Smooth muscle cell of the brain vasculature (primary cell): ENCODE results near the gene MRPS10.
"Not testable (repeated sequence)": the region's sequence is repeated elsewhere in the genome, so short reads cannot be mapped to it uniquely, and the experiment has no call there.

Source experiments
- DNase-seq: peaks from one replicate; pipeline ENCODE4 v3.0.0-alpha.2; 2012; ENCODE audit warnings: low read depth, low spot score

MRPS10 gene

DNA sequence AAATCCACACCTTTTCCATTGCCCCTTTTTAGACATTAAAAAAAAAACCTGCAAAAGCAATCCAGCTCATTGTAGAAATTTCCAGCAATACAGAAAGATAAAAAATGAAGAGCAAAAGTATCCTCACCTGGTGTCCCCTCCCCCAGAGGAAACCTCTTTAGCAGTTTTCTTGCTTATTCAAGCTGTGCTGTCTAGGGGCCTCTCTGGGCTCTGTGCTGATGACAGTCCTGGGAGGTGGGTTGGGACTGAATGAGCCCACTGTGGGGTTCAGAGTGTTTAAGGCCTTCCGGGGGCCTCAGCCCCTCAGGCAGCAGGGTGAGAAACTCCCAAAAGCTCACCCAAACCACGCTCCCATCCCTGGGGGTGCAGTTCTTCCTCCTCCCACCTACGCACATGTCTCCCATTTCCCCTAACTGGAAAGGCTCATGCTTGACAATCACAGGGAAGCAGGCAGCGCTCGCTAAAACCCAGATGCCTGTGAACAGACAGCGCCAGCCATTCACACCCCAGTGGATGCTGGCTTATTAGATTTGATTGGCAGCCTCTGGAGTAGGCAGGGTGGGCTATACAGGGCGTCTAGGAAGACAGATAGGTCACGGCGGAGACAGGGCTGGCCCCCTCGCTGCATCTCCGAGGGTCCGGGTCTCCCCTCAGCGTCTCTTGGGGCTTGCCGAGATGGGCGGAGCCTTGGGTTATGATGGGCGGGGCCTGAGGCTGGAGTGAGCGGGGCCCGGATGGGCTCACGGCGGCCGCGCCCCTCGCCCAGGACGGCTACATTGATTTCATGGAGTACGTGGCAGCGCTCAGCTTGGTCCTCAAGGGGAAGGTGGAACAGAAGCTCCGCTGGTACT, 39.9 kb downstream of the MRPS10 start:
- no peak for DNase-seq

DNA sequence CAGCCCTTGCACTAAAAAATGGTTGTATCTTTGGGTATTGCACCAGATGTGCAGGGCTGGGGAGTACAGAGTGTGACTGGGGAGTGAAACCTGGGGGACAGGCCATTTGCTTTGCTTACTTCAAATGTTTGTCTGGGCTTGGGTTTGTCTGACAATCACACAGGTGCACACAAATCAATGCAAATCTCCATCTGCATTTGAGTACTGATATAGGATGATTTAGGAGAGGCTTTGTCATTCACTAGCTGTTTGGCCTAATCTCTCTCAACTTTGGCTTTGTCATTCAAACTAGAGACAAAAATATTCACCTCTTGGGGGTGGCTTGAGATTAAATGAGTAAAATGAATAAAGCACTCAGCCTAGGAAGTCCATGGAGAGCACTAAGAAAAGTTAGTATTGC, 40.7 kb downstream of the MRPS10 start:
- no peak for DNase-seq

DNA sequence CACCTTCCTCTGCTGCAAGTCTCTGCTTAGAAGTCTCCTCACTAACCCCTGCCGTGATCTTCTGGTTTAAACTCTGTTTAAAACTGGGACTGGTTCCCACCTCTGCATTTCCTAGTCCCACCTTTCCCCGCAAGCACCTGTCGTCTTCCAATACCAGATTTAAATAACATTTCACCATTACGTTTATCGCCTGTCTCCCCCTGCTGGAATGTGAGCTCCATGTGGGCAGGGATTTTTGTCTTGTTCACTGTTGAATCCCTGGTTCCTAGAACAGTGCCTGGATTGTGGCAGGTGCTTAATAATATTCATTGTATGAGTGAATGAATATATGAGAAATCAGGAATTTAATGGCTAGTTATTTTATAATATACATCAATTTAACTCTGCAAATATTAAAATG, 41.8 kb downstream of the MRPS10 start:
- no peak for DNase-seq

DNA sequence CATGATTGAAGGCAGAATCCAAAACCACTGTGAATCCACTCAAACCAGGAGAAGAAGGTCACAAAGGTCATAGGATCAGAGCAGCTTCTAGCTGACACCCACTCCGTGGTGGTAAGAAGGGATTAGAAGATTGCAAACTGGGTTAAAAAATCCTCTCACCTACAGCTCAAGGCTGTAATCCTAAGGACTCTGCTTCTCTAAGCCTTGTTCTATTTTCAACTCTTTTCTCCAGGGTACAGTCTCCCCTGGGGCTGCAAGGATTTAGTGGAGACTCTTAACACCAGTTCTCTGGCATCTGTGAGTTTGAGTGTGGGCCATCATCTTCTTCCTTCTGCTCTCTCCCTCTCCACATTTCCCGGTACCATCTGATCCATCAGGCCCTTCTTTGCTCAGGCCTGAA, 44.6 kb downstream of the MRPS10 start, which contains the start of gene GUCA1A:
GUCA1A (plus strand) TSS at position 264 of the 400 bp plus-strand sequence. CDS start 250 bp downstream, outside the sequence.
- no peak for DNase-seq

DNA sequence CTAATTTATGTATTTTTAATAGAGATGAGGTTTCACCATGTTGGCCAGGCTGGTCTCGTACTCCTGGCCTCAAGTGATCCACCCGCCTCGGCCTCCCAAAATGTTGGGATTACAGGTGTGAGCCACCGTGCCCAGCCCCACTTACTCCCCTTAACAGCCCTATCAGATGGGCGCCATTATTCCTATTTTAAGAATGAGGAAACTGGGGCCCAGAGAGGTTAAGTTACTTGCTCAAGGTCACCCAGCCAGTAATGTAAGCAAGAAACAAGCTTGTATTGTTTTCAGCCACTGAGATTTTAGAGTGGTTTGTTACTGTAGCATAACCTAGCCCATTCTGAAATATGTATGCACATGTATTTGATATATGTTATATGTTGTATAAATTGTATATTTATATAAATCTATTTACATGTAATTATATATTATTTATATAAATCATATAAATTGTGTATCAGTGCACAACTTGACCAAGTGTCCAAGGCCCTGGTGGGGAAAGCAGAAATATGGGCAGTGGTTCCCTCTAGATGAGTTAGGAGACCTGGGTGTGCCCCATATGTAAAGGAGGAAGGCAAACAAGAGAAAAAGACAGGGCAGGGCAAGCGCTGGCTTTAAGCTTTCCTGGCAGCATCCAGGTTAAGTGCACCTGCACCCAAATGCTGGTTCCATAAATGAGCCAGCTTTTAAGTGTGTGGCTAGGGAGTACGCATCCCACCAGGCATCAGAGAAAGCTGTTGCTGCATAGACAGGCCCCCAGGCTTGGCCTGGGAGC, 45.7 kb downstream of the MRPS10 start:
- no peak for DNase-seq

DNA sequence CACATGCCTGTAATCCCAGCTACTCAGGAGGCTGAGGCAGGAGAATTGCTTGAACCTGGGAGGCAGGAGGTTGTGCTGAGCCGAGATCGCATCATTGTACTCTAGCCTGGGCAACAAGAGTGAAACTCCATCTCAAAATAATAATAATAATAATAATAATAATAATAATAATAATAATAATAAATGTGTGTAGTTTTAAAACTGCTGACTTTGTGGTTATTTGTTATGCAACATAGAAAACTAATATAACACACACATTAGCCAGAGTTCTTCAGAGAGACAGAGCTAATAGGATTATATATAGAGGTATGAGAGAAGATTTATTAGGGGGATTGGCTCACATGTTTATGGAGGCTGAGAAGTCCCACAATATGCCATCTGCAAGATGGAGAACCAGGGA, 47.9 kb downstream of the MRPS10 start:
- not testable (repeated sequence) for DNase-seq

DNA sequence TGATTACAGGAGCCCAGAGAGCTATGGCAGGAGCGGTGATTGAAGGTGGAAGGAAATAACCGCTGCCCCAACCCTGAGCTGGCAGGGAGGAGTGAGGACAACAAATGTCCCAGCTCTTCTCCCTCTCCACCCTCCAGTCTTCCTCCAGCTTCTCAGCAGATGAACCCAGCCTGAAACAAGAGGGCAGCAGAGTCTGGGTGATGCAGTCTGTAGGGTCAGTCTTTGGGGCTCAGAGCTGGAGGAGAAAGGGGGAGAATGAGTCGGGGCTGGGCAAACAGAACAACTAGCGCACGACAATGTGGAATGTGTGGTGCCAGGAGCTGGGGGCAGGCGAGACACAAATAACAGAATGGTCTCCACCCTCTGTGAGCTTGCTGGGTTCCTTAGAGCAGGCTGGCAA, 49.0 kb downstream of the MRPS10 start:
- no peak for DNase-seq

DNA sequence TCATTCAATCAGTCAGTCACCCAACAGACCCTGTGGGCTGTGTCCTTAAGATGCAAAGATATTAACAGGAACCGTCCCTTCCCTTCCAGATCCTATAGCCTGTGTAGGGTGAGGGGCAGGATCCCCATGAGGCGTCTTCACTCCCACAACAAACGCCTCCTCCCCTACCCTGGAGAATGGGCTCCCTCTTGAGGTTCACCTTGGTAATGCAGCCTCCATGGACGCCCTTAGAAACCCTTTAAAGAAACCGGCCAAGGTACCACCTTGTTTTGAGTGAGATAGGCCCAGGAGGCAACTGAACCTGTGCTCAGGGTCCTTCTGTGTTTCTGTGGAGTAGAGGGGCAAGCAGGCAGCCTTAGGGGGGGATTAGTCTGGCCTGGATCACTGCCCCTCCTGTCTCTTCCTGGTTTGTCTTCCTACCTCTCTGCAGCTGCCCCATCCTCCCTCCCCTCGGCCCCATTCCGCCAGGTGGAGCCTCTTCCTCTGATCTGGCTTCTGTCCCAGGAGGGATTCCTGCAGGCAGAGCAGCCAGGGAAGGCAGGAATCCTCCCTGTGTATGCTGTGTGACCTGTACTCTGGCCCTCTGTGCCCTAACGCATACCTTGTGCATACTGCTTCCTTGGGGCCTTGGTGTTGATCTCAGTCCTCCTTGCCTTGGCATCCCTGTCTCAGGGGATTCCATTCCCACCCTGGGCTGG, 51.1 kb downstream of the MRPS10 start:
- DNase-seq: no peak

DNA sequence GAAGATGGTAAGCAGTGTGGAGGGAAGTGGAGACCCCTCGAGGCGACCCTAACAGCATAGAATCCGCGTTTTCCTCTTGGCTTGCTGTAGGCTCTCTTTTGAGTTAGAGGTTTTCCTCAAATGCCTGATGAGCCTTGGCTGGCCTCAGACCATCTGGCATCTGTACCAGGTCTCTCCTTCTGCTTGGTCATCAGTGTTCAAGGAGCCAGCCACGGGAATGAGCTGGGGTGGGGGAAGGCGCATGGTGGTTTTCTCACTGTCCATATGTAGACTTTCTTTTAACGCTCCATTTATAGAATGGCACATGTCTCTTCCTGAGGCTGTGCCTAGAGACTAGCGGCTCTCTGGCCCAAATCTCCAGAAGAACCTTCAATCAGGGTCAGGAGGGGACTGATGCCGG, 52.6 kb downstream of the MRPS10 start:
- no peak for DNase-seq

DNA sequence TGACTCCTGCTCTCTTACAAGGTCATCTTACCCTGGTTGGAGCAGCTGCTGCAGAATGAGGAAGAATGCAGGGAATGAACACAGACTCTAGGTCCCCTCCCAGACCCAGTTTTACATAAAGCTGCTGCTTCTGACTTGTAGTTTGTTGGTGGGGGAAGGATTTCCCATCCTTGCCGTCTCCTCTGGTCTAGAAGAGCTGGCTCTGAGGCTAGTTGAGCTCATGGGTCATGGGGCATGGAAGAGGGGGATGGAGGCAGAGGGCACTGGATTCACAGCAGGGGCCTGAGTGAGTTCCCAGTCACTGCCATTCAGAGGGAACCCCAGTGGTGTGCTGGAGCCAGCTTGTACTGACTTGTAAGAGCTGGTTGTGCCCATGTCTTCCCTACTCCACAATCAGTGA, 53.7 kb downstream of the MRPS10 start:
- no peak for DNase-seq

DNA sequence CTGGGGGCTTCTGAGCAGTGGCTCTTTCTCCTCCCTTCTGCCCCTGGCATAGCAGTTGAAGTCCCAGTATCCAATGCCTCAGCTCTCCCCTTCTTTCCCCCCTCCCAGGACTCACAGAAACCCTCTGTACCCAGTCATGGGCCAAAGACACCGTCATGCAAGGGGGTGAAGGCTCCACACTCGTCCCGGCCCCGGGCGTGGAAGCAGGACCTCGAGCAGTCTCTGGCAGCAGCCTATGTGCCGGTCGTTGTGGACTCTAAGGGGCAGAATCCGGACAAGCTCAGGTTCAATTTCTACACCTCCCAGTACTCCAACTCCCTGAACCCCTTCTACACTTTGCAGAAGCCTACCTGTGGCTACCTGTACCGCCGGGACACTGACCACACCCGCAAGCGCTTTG, 54.8 kb downstream of the MRPS10 start:
- DNase-seq: no peak

DNA sequence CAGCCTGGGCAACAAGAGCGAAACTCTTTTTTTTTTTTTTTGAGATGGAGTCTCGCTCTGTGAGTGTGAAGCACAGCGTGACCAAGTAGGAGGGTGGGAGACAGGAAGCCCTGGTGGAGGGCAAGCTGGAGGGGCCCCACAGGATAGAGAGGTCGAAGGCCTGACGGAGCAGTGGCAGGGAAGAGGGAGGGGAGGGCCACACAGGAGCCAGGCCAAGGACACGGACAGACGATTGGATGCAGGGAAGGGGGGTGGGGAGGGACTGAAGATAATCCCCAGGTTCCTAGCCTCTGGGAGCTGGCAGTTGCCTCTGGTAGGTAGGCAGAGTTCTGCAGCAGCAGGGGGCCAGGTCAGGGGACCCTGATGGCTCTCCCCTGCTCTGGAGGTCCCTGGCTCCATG, 55.3 kb downstream of the MRPS10 start:
- DNase-seq: no peak

DNA sequence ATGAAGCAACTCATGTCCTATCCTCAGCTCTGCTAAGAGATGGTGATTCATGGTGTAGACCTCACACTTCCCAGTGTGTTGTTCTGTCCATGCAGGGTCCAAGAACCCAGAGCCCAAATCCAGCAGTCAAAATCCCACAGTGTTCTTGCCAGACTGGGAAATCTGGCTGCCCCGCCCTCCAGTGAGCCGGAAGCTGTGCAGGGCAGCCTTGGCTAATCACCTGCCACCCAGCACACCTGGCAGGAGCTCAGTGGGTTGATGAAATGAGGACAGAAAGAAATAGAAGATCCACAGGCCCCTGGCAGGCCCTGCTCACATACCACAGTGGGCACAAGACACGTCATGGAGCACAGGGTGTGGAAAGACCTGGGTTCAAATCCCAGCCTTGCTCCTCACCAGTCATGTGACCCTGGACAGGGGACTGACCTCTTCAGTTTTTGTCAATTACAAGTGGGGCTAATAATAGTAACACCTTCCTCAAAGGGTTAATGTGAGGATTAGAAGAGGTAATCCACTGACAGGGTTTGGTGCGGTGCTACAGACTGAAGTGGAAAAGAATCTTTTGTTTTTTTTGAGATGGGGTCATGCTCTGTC, 58.1 kb downstream of the MRPS10 start:
- no peak for DNase-seq

DNA sequence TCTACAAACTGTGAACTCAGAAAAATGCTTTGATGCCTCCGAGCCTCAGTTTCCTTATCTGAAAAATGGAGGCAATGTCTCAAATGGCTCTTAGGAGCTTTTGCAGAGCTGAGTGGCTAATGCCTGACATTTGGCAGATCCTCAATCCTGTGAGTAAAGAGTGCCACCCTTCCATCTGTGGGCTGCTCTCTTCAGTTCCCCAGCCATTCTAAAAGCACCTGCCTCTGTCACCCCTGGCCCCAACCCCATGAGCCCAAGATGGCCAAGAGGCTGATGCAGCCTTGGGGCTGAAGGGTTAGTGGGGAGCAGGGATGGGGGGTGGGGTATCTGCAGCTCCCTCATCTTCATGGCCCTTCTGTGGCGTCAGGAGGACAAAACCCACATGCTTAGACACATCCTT, 59.0 kb downstream of the MRPS10 start:
- DNase-seq: no peak

DNA sequence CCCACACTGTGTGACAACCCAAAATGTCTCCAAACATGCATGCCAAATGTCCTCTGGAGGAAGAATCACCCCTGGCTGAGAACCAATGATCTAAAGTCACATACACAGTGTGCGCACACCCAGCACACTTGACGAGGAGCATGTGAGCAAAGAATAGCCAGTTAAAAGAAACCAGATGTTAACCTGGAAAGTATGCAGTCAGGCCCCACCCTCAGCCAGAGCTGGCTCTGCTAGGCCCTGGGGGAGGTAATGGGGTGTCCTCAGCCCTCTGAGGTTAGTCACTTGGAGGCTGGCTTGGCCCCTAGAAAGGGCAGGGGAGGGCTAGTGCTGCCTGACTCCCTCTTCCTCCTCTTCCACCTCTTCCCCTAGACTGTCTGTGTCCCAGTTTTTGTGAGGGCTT, 59.6 kb downstream of the MRPS10 start:
- no peak for DNase-seq
